D721Med (cell line): ENCODE data around the gene ACACA.

Source experiments
- DNase-seq: peaks from one replicate; pipeline ENCODE4 v3.0.0; 2011; ENCODE audit warnings: low spot score; ENCODE audit not compliant: insufficient read length
- FAIRE-seq: peaks from 2 replicates; lab custom pipeline; 2011; peaks lifted over from hg19 to GRCh38; lab: Jason Lieb, UNC
- CTCF ChIP-seq: IDR thresholded peaks from 2 replicates; pipeline ENCODE4 v1.5.1; 2012; ENCODE audit warnings: mild to moderate bottlenecking, control low read depth; ENCODE audit not compliant: insufficient read depth; ENCODE audit errors: missing control alignments

Gene ACACA

DNA sequence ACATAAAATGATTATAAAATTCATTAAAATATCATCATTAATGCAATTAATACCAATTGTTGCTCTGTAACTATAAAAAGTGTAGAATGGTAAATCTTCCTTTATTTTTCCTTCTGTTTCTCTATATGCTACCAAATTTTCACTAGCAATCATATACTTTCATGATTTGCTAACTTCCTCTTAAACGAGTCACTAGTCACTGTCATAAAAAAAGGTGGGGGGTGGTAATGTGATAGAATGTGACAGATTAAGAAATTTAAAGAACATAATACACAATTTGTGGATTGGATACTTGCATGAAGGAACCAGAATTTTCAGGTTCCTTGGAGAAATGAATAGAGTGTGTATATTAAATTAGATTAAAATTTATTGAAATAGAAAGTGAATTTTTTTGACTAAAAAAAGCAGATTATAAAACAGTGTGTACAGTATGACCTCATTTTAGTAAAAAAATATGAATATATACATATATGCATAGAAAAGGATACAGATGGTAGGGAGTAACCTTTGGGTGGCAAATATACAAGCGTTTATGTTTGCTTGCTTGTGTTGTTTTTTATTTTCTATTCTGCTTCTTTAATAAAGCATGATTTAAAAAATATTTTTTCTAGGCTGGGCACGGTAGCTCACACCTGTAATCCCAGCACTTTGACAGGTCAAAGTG is 87.6 kb downstream of the ACACA start:
- TF ChIP-seq CTCF: no peak
- DNase-seq (no peak), FAIRE-seq (no peak)

DNA sequence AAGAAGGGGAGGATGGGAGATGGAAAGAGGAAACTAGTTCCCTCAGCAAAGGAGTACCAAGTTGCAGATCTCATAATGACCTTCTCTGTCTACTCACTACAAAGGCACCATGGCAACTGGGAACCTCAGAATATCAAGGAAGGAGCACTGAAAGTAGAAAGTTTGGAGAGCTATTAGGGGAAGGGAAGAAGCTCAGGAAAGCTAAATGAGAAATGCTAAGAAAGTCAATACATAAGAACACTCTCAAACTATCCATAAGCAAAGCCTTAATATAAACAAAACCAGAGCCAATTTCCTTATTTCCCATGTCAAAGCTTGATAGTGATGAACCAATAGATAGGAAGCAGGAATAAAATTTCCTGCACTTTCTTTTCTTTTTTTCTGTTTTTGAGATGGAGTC is 88.8 kb downstream of the ACACA start:
- no peak for DNase-seq
- no peak for TF ChIP-seq CTCF
- FAIRE-seq: no peak

- TF ChIP-seq CTCF: no peak
- FAIRE-seq: no peak
These were observed 91.0 kb downstream of the ACACA start for GRCh38 chr17:37315601-37316000.

DNA sequence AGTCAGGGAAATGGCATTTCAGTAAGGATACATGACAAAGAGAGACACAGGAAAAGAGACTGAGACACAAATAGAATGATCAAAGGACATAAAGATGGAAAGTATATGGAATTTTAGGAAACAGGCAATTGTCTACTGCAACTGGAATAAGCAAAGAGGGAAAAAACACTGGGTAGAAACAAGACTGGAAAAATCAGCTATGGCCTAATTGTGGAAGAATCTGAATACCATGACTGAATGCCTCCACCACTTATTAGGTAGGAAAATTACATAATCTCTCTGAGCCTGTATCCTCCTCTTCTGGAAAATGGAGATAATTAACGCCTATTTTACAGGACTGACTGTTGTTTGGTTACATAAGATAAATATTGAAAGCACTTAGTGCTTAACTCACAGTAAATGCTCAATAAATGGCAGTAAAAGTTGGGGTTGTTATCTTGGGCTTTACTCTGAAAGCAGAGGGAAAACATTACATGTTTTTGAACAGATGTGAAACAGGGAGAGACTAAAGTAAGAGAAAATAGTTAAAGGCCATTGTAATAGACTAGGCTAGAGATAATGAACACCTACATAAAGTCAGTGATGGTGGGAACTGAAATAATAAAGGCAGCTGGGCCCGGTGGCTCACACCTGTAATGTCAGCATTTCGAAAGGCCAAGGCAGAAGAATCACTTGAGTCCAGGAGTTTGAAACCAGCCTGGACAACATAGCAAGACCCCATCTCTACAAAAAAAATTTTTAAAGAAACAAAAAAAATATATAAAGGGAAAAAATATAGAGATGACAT is 94.3 kb downstream of the ACACA start:
- no peak for TF ChIP-seq CTCF
- FAIRE-seq (no peak), DNase-seq (no peak)

More at GRCh38 chr17:37315601-37316000, 91.0 kb downstream of the ACACA start:
- DNase-seq: no peak

- TF ChIP-seq CTCF: no peak
- DNase-seq: no peak
- FAIRE-seq: no peak
These were observed 95.7 kb downstream of the ACACA start for GRCh38 chr17:37310940-37311339.

DNA sequence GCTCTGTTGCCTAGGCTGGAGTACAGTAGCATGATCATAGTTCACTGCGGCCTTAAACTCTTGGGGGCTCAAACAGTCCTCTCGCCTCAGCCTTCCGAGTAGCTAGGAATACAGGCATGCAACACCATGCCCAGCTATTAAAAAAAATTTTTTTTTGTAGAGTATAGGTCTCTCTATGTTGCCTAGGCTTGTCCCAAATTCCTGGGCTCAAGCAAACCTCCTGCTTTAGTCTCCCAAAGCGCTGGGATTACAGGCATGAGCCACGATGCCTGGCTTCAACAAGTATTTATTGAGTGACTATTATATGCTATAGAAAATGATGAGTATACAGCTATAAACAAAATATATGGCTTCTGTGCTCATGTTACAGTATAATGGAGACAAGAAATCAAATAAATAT is 97.6 kb downstream of the ACACA start:
- FAIRE-seq (no peak), DNase-seq (no peak)
- no peak for TF ChIP-seq CTCF

GRCh38 chr17:37305406-37305905 is 101.2 kb downstream of the ACACA start:
- no peak for DNase-seq
- TF ChIP-seq CTCF: no peak

More at GRCh38 chr17:37305406-37305905, 101.2 kb downstream of the ACACA start:
- FAIRE-seq: no peak
